Measurements from ENCODE around the gene PITPNC1.

- TF ChIP-seq CTCF (conservative IDR thresholded peaks at IDR 0.05 in 1 of 2, IDR thresholded peaks at IDR 0.05 in 1 of 2; ENCODE audit: extremely low read depth in 1 of 2, insufficient read depth in 1 of 2, low read depth in 1 of 2, low read length in 2 of 2) (no peak), EZH2 (IDR thresholded peaks at IDR 0.05; ENCODE audit: borderline replicate concordance, low read length) (no peak)
Observed at GRCh38 chr17:67575325-67575724, 198.2 kb downstream of the PITPNC1 start.
